ENCODE data around the gene ANKRD16. TPM values are rescaled to one million over a fixed set of nuclear protein-coding genes. Genes with fewer than 3 reads are reported as not detected.
A peak's percentile ranks its signal among the peaks of the same experiment; 100 is the strongest.

Gene ANKRD16
- total and polyA plus RNA-seq, 5 donors from 2014 or later: 3.1 to 6.3 (median 3.7) TPM

- H3K4me1 ChIP-seq (ENCODE audit: control insufficient read depth, insufficient read depth, low read length, poor library complexity, severe bottlenecking): peaks cover 65% of the 10 kb centered on the region
- H3K27ac ChIP-seq (ENCODE audit: insufficient read depth, low read length, poor library complexity, severe bottlenecking): peak overlapping the region; percentile 86
- Mint-ChIP-seq H3K4me3 (peak overlapping the region; percentile 80 to 94 (median 83)), H3K27me3 (no peaks in the 10 kb centered on the region), H3K9me3 (no peaks in the 10 kb centered on the region), H3K36me3 (peaks cover 28% of the 10 kb centered on the region), H3K27ac (peak overlapping the region; percentile 96 to 99 (median 98)), H3K4me1 (peaks cover 61 to 87% (median 64%) of the 10 kb centered on the region in 4 donors)
- H3K4me3 ChIP-seq (ENCODE audit: low read depth, low read length): peak overlapping the region; percentile 78
- DNase-seq (peak in 2 of 3 donors; percentile 63 to 85), ATAC-seq (ENCODE audit: low read depth in 2 of 2) (peak; percentile 68 to 73)
- peaks cover 0 to 4% of the 10 kb centered on the region in 2 experiments for H3K9me3 ChIP-seq (ENCODE audit: control insufficient read depth in 2 of 2, low read length in 2 of 2)
- no peaks in the 10 kb centered on the region for H3K27me3 ChIP-seq (ENCODE audit: control insufficient read depth, insufficient read depth, low read length)
- peaks cover 12% of the 10 kb centered on the region for H3K36me3 ChIP-seq (ENCODE audit: control insufficient read depth, insufficient read depth, low read length)
Observed at GRCh38 chr10:5895804-5896203, 6.1 kb upstream of the ANKRD16 start.

- Mint-ChIP-seq H3K27me3 (no peaks in the 10 kb centered on the region), H3K36me3 (peaks cover 28% of the 10 kb centered on the region), H3K27ac (peak overlapping the region; percentile 96 to 99 (median 98)), H3K4me3 (peak overlapping the region; percentile 80 to 94 (median 83)), H3K4me1 (peaks cover 64 to 88% (median 66%) of the 10 kb centered on the region in 4 donors), H3K9me3 (no peaks in the 10 kb centered on the region)
- DNase-seq: no peak
- H3K36me3 ChIP-seq (ENCODE audit: control insufficient read depth, insufficient read depth, low read length): peaks cover 12% of the 10 kb centered on the region
- peak overlapping the region; percentile 78 for H3K4me3 ChIP-seq (ENCODE audit: low read depth, low read length)
- H3K9me3 ChIP-seq (ENCODE audit: control insufficient read depth in 2 of 2, low read length in 2 of 2): peaks cover 0 to 4% of the 10 kb centered on the region in 2 experiments
- peak overlapping the region; percentile 86 for H3K27ac ChIP-seq (ENCODE audit: insufficient read depth, low read length, poor library complexity, severe bottlenecking)
- H3K4me1 ChIP-seq (ENCODE audit: control insufficient read depth, insufficient read depth, low read length, poor library complexity, severe bottlenecking): peaks cover 69% of the 10 kb centered on the region
- ATAC-seq (ENCODE audit: low read depth in 2 of 2): no peak
- no peaks in the 10 kb centered on the region for H3K27me3 ChIP-seq (ENCODE audit: control insufficient read depth, insufficient read depth, low read length)
Observed at GRCh38 chr10:5895365-5895764, 5.7 kb upstream of the ANKRD16 start.

GRCh38 chr10:5894873-5895272 is 5.2 kb upstream of the ANKRD16 start:
- Mint-ChIP-seq H3K4me1 (peaks cover 63 to 84% (median 64%) of the 10 kb centered on the region in 4 donors), H3K36me3 (peaks cover 28% of the 10 kb centered on the region), H3K4me3 (peak overlapping the region in 2 of 4 donors; percentile 36 to 85), H3K27ac (peak overlapping the region; percentile 69 to 96 (median 84)), H3K9me3 (no peaks in the 10 kb centered on the region), H3K27me3 (no peaks in the 10 kb centered on the region)
- peaks cover 12% of the 10 kb centered on the region for H3K36me3 ChIP-seq (ENCODE audit: control insufficient read depth, insufficient read depth, low read length)
- DNase-seq: no peak
- no peak for ATAC-seq (ENCODE audit: low read depth in 2 of 2)
- H3K27me3 ChIP-seq (ENCODE audit: control insufficient read depth, insufficient read depth, low read length): no peaks in the 10 kb centered on the region
- H3K4me1 ChIP-seq (ENCODE audit: control insufficient read depth, insufficient read depth, low read length, poor library complexity, severe bottlenecking): peaks cover 69% of the 10 kb centered on the region
- H3K4me3 ChIP-seq (ENCODE audit: low read depth, low read length): peak overlapping the region; percentile 3
- peaks cover 0 to 4% of the 10 kb centered on the region in 2 experiments for H3K9me3 ChIP-seq (ENCODE audit: control insufficient read depth in 2 of 2, low read length in 2 of 2)
- peak overlapping the region; percentile 86 for H3K27ac ChIP-seq (ENCODE audit: insufficient read depth, low read length, poor library complexity, severe bottlenecking)

DNA sequence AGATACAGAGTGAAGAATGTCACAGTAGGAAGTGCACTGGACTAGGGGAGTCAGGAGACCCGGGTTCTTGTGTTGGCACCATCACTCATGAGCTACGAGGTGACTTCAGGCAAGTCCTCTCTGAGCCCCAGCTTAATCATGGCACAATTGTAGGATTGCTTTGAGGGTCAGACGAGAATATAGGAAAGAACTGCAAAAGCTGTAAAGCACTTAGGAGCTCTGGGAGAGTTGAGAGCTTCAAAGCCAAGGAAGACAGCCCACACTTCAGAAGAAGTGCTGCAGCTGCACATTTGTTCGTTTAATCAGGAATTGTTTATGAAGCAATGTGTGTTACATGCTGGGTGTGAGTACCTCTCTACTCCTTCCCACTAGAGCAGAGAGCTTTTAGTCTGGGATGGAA is 4.7 kb upstream of the ANKRD16 start:
- no peaks in the 10 kb centered on the region for H3K9me3 Mint-ChIP-seq
- peaks cover 69% of the 10 kb centered on the region for H3K4me1 ChIP-seq (ENCODE audit: control insufficient read depth, insufficient read depth, low read length, poor library complexity, severe bottlenecking)
- H3K36me3 Mint-ChIP-seq: peaks cover 28% of the 10 kb centered on the region
- peaks cover 58 to 79% (median 64%) of the 10 kb centered on the region in 4 donors for H3K4me1 Mint-ChIP-seq
- H3K4me3 Mint-ChIP-seq: peak overlapping the region; percentile 11 to 64 (median 34)
- H3K27me3 ChIP-seq (ENCODE audit: control insufficient read depth, insufficient read depth, low read length): no peaks in the 10 kb centered on the region
- no peak for ATAC-seq (ENCODE audit: low read depth in 2 of 2)
- peaks cover 12% of the 10 kb centered on the region for H3K36me3 ChIP-seq (ENCODE audit: control insufficient read depth, insufficient read depth, low read length)
- peaks cover 0 to 4% of the 10 kb centered on the region in 2 experiments for H3K9me3 ChIP-seq (ENCODE audit: control insufficient read depth in 2 of 2, low read length in 2 of 2)
- DNase-seq: no peak
- peak overlapping the region; percentile 54 for H3K4me3 ChIP-seq (ENCODE audit: low read depth, low read length)
- H3K27me3 Mint-ChIP-seq: no peaks in the 10 kb centered on the region
- peak overlapping the region; percentile 68 to 96 (median 94) for H3K27ac Mint-ChIP-seq
- peak overlapping the region; percentile 86 for H3K27ac ChIP-seq (ENCODE audit: insufficient read depth, low read length, poor library complexity, severe bottlenecking)

DNA sequence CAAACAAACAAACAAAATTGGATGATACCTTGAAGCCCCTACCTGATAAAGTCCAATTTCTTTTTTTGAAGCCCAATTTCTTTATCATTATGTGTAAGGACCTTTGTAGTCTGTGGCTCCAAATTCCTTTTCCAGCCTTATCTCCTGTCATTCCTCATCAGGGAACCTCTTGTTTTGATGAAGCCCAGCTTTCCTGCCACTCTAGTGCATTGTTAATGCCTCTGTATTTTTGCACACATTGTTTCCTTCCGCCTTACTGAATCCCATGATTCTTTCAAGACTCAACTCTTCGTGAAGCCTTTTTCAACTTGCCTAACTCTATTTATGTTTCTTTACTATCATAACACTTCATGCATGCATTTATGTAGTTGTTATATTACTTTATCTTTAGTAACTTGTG is 3.6 kb upstream of the ANKRD16 start:
- Mint-ChIP-seq H3K27me3 (no peaks in the 10 kb centered on the region), H3K9me3 (no peaks in the 10 kb centered on the region), H3K36me3 (peaks cover 32% of the 10 kb centered on the region), H3K4me3 (peak overlapping the region; percentile 2 to 97 (median 74)), H3K27ac (peak overlapping the region; percentile 81 to 96 (median 82)), H3K4me1 (peaks cover 60 to 82% (median 67%) of the 10 kb centered on the region in 4 donors)
- H3K9me3 ChIP-seq (ENCODE audit: control insufficient read depth in 2 of 2, low read length in 2 of 2): peaks cover 0 to 4% of the 10 kb centered on the region in 2 experiments
- H3K4me3 ChIP-seq (ENCODE audit: low read depth, low read length): peak overlapping the region; percentile 7
- H3K27me3 ChIP-seq (ENCODE audit: control insufficient read depth, insufficient read depth, low read length): no peaks in the 10 kb centered on the region
- H3K4me1 ChIP-seq (ENCODE audit: control insufficient read depth, insufficient read depth, low read length, poor library complexity, severe bottlenecking): peaks cover 77% of the 10 kb centered on the region
- peaks cover 7% of the 10 kb centered on the region for H3K36me3 ChIP-seq (ENCODE audit: control insufficient read depth, insufficient read depth, low read length)
- no peak for DNase-seq
- H3K27ac ChIP-seq (ENCODE audit: insufficient read depth, low read length, poor library complexity, severe bottlenecking): peak overlapping the region; percentile 9
- no peak for ATAC-seq (ENCODE audit: low read depth in 2 of 2)

GRCh38 chr10:5892007-5892406 is 2.3 kb upstream of the ANKRD16 start:
- Histone ChIP-seq H3K27me3 (ENCODE audit: control insufficient read depth, insufficient read depth, low read length) (no peaks in the 10 kb centered on the region), H3K27ac (ENCODE audit: insufficient read depth, low read length, poor library complexity, severe bottlenecking) (peak overlapping the region; percentile 62), H3K9me3 (ENCODE audit: control insufficient read depth in 2 of 2, low read length in 2 of 2) (no peaks in the 10 kb centered on the region), H3K4me1 (ENCODE audit: control insufficient read depth, insufficient read depth, low read length, poor library complexity, severe bottlenecking) (peaks cover 75% of the 10 kb centered on the region), H3K36me3 (ENCODE audit: control insufficient read depth, insufficient read depth, low read length) (peaks cover 7% of the 10 kb centered on the region), H3K4me3 (ENCODE audit: low read depth, low read length) (peak overlapping the region; percentile 27)
- Mint-ChIP-seq H3K27ac (peak overlapping the region; percentile 81 to 93 (median 82)), H3K4me1 (peaks cover 55 to 80% (median 68%) of the 10 kb centered on the region in 4 donors), H3K27me3 (no peaks in the 10 kb centered on the region), H3K4me3 (peak overlapping the region; percentile 94 to 97 (median 95)), H3K9me3 (no peaks in the 10 kb centered on the region), H3K36me3 (peaks cover 25% of the 10 kb centered on the region)
- peak; percentile 13 to 71 (median 27) for DNase-seq
- ATAC-seq (ENCODE audit: low read depth in 2 of 2): no peak

DNA sequence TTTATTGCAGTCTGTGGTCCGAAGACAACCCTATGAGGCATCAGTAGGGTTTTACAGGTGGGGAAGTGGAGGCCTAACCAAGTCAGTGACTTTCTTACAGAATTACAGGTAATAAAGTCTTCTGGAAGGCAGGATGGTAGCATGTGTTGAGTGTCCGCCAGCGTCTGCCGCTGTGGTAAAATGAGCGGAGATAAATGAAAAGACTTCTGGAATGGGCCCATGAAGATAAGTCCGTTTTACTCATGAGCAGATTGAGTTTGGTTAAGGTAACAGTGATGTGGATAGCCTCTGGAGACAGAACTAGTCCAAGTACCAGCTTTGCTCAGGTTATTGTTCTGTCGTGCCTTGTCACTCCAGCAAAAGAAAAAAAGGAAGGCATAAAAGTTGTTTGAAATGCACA is 1.3 kb upstream of the ANKRD16 start:
- H3K27me3 Mint-ChIP-seq: no peaks in the 10 kb centered on the region
- H3K36me3 Mint-ChIP-seq: peaks cover 22% of the 10 kb centered on the region
- no peaks in the 10 kb centered on the region for H3K9me3 Mint-ChIP-seq
- H3K4me1 Mint-ChIP-seq: peaks cover 51 to 72% (median 59%) of the 10 kb centered on the region in 4 donors
- no peak for ATAC-seq (ENCODE audit: low read depth in 2 of 2)
- H3K36me3 ChIP-seq (ENCODE audit: control insufficient read depth, insufficient read depth, low read length): peaks cover 8% of the 10 kb centered on the region
- H3K27ac Mint-ChIP-seq: peak overlapping the region; percentile 81 to 95 (median 85)
- H3K4me1 ChIP-seq (ENCODE audit: control insufficient read depth, insufficient read depth, low read length, poor library complexity, severe bottlenecking): peaks cover 65% of the 10 kb centered on the region
- H3K27me3 ChIP-seq (ENCODE audit: control insufficient read depth, insufficient read depth, low read length): no peaks in the 10 kb centered on the region
- H3K9me3 ChIP-seq (ENCODE audit: control insufficient read depth in 2 of 2, low read length in 2 of 2): no peaks in the 10 kb centered on the region
- H3K27ac ChIP-seq (ENCODE audit: insufficient read depth, low read length, poor library complexity, severe bottlenecking): peak overlapping the region; percentile 81
- DNase-seq: peak in 1 of 3 donors; percentile 11
- peak overlapping the region; percentile 94 to 97 (median 95) for H3K4me3 Mint-ChIP-seq
- peak overlapping the region; percentile 84 for H3K4me3 ChIP-seq (ENCODE audit: low read depth, low read length)

GRCh38 chr10:5890452-5890915 is 791 bp upstream of the ANKRD16 start:
- Mint-ChIP-seq H3K27ac (peak overlapping the region; percentile 81 to 95 (median 85)), H3K4me3 (peak overlapping the region; percentile 94 to 97 (median 95)), H3K9me3 (no peaks in the 10 kb centered on the region), H3K36me3 (peaks cover 25% of the 10 kb centered on the region), H3K4me1 (peaks cover 46 to 70% (median 56%) of the 10 kb centered on the region in 4 donors), H3K27me3 (no peaks in the 10 kb centered on the region)
- ATAC-seq (ENCODE audit: low read depth in 2 of 2) (no peak), DNase-seq (peak in 1 of 3 donors; percentile 44)
- H3K36me3 ChIP-seq (ENCODE audit: control insufficient read depth, insufficient read depth, low read length): peaks cover 13% of the 10 kb centered on the region
- H3K27ac ChIP-seq (ENCODE audit: insufficient read depth, low read length, poor library complexity, severe bottlenecking): peak overlapping the region; percentile 81
- peaks cover 60% of the 10 kb centered on the region for H3K4me1 ChIP-seq (ENCODE audit: control insufficient read depth, insufficient read depth, low read length, poor library complexity, severe bottlenecking)
- no peaks in the 10 kb centered on the region for H3K9me3 ChIP-seq (ENCODE audit: control insufficient read depth in 2 of 2, low read length in 2 of 2)
- H3K27me3 ChIP-seq (ENCODE audit: control insufficient read depth, insufficient read depth, low read length): no peaks in the 10 kb centered on the region
- peak overlapping the region; percentile 84 for H3K4me3 ChIP-seq (ENCODE audit: low read depth, low read length)
